Limb (tissue), 2 donors: ENCODE measurements around the gene FTO.
A peak's percentile ranks its signal among the peaks of the same experiment; 100 is the strongest.

Source experiments
- DNase-seq, 2 donors: peaks; one replicate each; pipeline ENCODE4 v3.0.0-alpha.2; 2016; ENCODE audit errors: extremely low spot score in 2 of 2

FTO gene

GRCh38 chr16:53753431-53753830 lies 49.5 kb downstream of the FTO start:
- DNase-seq: no peak

GRCh38 chr16:53755026-53755910 lies 51.3 kb downstream of the FTO start:
- DNase-seq: no peak

- no peak for DNase-seq
Measured at GRCh38 chr16:53756275-53756996, 52.5 kb downstream of the FTO start.

- no peak for DNase-seq
Measured at GRCh38 chr16:53757971-53758609, 54.1 kb downstream of the FTO start.

GRCh38 chr16:53761962-53762703 lies 58.2 kb downstream of the FTO start:
- DNase-seq: no peak

- no peak for DNase-seq
Measured at GRCh38 chr16:53766304-53767016, 62.5 kb downstream of the FTO start.

- DNase-seq: no peak
Measured at GRCh38 chr16:53768167-53768566, 64.2 kb downstream of the FTO start.

- no peak for DNase-seq
Measured at GRCh38 chr16:53768593-53768992, 64.6 kb downstream of the FTO start.

- no peak for DNase-seq
Measured at GRCh38 chr16:53769185-53769584, 65.2 kb downstream of the FTO start.

- DNase-seq: no peak
Measured at GRCh38 chr16:53769787-53770186, 65.8 kb downstream of the FTO start.

GRCh38 chr16:53770641-53771040 lies 66.7 kb downstream of the FTO start:
- DNase-seq: no peak

- DNase-seq: no peak
Measured at GRCh38 chr16:53771655-53772497, 67.9 kb downstream of the FTO start.

GRCh38 chr16:53773150-53773846 lies 69.3 kb downstream of the FTO start:
- peak; percentile 44 to 67 for DNase-seq

GRCh38 chr16:53773881-53774280 lies 69.9 kb downstream of the FTO start:
- DNase-seq: no peak

GRCh38 chr16:53775106-53775820 lies 71.3 kb downstream of the FTO start:
- no peak for DNase-seq

GRCh38 chr16:53775821-53776431 lies 72.0 kb downstream of the FTO start:
- DNase-seq: no peak

- DNase-seq: no peak
Measured at GRCh38 chr16:53779186-53779585, 75.2 kb downstream of the FTO start.

GRCh38 chr16:53780051-53780450 lies 76.1 kb downstream of the FTO start:
- DNase-seq: no peak
